ENCODE data around the gene EIF4G1. TPM values are rescaled to one million over a fixed set of nuclear protein-coding genes. Genes with fewer than 3 reads are reported as not detected.

The EIF4G1 gene
- total and polyA plus RNA-seq, 2 of the 8 experiments (the other 6 are each of a cell fraction or from before 2014, with no cell fraction given): 318 to 473 TPM

DNA sequence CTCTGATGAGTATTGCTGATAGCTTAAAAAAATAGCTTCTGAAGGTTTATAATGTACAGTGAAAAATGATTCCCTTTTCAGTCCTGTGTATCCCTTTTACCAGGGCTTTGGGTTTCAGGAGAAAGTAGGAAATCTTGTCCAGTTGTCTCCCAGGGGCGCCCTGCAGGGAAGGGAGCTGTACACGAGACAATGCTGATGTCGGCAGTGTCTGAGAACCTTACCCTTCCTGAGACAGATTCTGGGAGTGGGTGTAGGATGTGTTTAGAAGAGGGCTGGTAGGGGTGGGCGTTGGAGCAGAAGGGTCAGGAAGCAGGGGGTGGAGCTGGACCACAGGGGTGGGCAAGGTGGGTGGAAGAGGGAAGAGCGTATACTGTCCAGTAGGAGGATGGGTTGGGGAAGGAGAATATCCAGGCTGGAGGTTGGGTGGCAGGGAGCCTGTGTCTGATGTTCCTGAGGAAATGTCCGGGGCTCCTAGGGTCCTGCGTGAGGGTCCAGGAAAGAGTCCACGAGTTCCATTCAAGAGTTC lies 58.0 kb downstream of the EIF4G1 start (continued):
- TF ChIP-seq CHD7 (IDR thresholded peaks at IDR 0.05; ENCODE audit: insufficient replicate concordance, low read length) (no peak), CTBP2 (IDR thresholded peaks at IDR 0.05; ENCODE audit: borderline replicate concordance, insufficient read depth, insufficient read length, low read length) (no peak), HDAC2 (IDR thresholded peaks at IDR 0.05; ENCODE audit: borderline replicate concordance in 1 of 2, low read depth in 2 of 2, low read length in 2 of 2) (no peak)

Measured in H1 (cell line).